Measurements from ENCODE around the gene UBAC2.

UBAC2 gene

GRCh38 chr13:99293178-99293577, 92.5 kb downstream of the UBAC2 start:
- TF ChIP-seq CTCF (IDR thresholded peaks at IDR 0.05; ENCODE audit: control insufficient read depth, insufficient read depth, low read depth, low read length, missing control alignments) = no peak
- no peak for DNase-seq (ENCODE audit: low read depth)
- no peak overlapping the region for H3K4me3 ChIP-seq (ENCODE audit: control insufficient read depth, low read depth, low read length)

GRCh38 chr13:99294198-99294597, 93.5 kb downstream of the UBAC2 start:
- H3K4me3 ChIP-seq (ENCODE audit: control insufficient read depth, low read depth, low read length) = no peak overlapping the region
- no peak for TF ChIP-seq CTCF (IDR thresholded peaks at IDR 0.05; ENCODE audit: control insufficient read depth, insufficient read depth, low read depth, low read length, missing control alignments)
- DNase-seq (ENCODE audit: low read depth) = no peak

- H3K4me3 ChIP-seq (ENCODE audit: control insufficient read depth, low read depth, low read length) = no peak overlapping the region
- TF ChIP-seq CTCF (IDR thresholded peaks at IDR 0.05; ENCODE audit: control insufficient read depth, insufficient read depth, low read depth, low read length, missing control alignments) = no peak
- no peak for DNase-seq (ENCODE audit: low read depth)
Measured at GRCh38 chr13:99294958-99295357, 94.3 kb downstream of the UBAC2 start.

GRCh38 chr13:99295488-99296252, 95.0 kb downstream of the UBAC2 start:
- H3K4me3 ChIP-seq (ENCODE audit: control insufficient read depth, low read depth, low read length) = no peak overlapping the region
- no peak for TF ChIP-seq CTCF (IDR thresholded peaks at IDR 0.05; ENCODE audit: control insufficient read depth, insufficient read depth, low read depth, low read length, missing control alignments)
- DNase-seq (ENCODE audit: low read depth) = no peak

GRCh38 chr13:99296398-99296797, 95.7 kb downstream of the UBAC2 start:
- no peak overlapping the region for H3K4me3 ChIP-seq (ENCODE audit: control insufficient read depth, low read depth, low read length)
- no peak for TF ChIP-seq CTCF (IDR thresholded peaks at IDR 0.05; ENCODE audit: control insufficient read depth, insufficient read depth, low read depth, low read length, missing control alignments)
- DNase-seq (ENCODE audit: low read depth) = no peak

- no peak for DNase-seq (ENCODE audit: low read depth)
- no peak overlapping the region for H3K4me3 ChIP-seq (ENCODE audit: control insufficient read depth, low read depth, low read length)
- no peak for TF ChIP-seq CTCF (IDR thresholded peaks at IDR 0.05; ENCODE audit: control insufficient read depth, insufficient read depth, low read depth, low read length, missing control alignments)
Measured at GRCh38 chr13:99297331-99297730, 96.7 kb downstream of the UBAC2 start.

All from AG09309 (cell line).